K562 (cell line): Measurements from ENCODE around the gene TP53I13. TPM values are rescaled to one million over a fixed set of nuclear protein-coding genes. Genes with fewer than 3 reads are reported as not detected.

ENCODE experiments used
- CC2D1A ChIP-seq: fragments of 450-650 bp; IDR thresholded peaks from 2 replicates; pipeline ENCODE4 v1.6.1; 2017; ENCODE audit warnings: mild to moderate bottlenecking
- DPF2 ChIP-seq: fragments of 450-650 bp; IDR thresholded peaks from 2 replicates; pipeline ENCODE4 v1.6.1; 2016
- HDAC2 ChIP-seq: fragments of 450-650 bp; IDR thresholded peaks from 2 replicates; pipeline ENCODE4 v1.6.1; 2016; ENCODE audit warnings: mild to moderate bottlenecking
- MEF2A ChIP-seq: IDR thresholded peaks from 2 replicates; pipeline ENCODE4 v1.6.1; 2011; ENCODE audit warnings: low read depth, mild to moderate bottlenecking, low read length, moderate library complexity; ENCODE audit not compliant: control insufficient read depth
- MEIS2 ChIP-seq: fragments of 450-650 bp; IDR thresholded peaks from 2 replicates; pipeline ENCODE4 v1.6.1; 2014; ENCODE audit warnings: mild to moderate bottlenecking; ENCODE audit not compliant: partially characterized antibody
- MYNN ChIP-seq, 2 experiments: sonication (generic); formaldehyde crosslinking in 1 of 2; IDR thresholded peaks; 2 replicates each; pipeline versions ENCODE4 v1.5.0 to v1.6.1; 2016 to 2020; ENCODE audit warnings: antibody characterized with exemption in 1 of 2, missing genetic modification reagents in 1 of 2
- NR2C2 ChIP-seq, 2 experiments: fragments of 200-800 bp in 1 of 2; sonication (Bioruptor generic) in 1 of 2; sonication (generic) in 1 of 2; formaldehyde crosslinking in 1 of 2; IDR thresholded peaks; 2 replicates each; pipeline versions ENCODE4 v1.6.1 to v1.8.0; 2016 to 2022; ENCODE audit warnings: mild to moderate bottlenecking in 1 of 2, missing compliant biosample characterization in 1 of 2, missing genetic modification characterization in 1 of 2, missing genetic modification reagents in 1 of 2
- PTBP1 ChIP-seq: fragments of 200-400 bp; formaldehyde crosslinking; IDR thresholded peaks from 2 replicates; pipeline ENCODE4 v1.6.1; 2017; ENCODE audit warnings: low read depth, low read length
- PURB ChIP-seq: sonication (generic); formaldehyde crosslinking; IDR thresholded peaks from 2 replicates; pipeline ENCODE4 v1.9.0; 2021; ENCODE audit warnings: low read depth, mild to moderate bottlenecking, missing genetic modification reagents
- STAG1 ChIP-seq: sonication (generic); formaldehyde crosslinking; IDR thresholded peaks from 2 replicates; pipeline ENCODE4 v1.5.0; 2020; ENCODE audit warnings: missing genetic modification reagents, borderline replicate concordance
- XRCC4 ChIP-seq: IDR thresholded peaks from one replicate; pipeline ENCODE4 v1.6.1; 2011; ENCODE audit not compliant: insufficient read depth, insufficient read length; ENCODE audit errors: extremely low read depth
- ZBTB1 ChIP-seq: sonication (generic); formaldehyde crosslinking; IDR thresholded peaks from 2 replicates; pipeline ENCODE4 v1.8.1; 2023; ENCODE audit warnings: missing genetic modification reagents, low read depth, mild to moderate bottlenecking, borderline replicate concordance
- ZFP1 ChIP-seq: fragments of 450-650 bp; formaldehyde crosslinking; IDR thresholded peaks from 2 replicates; pipeline ENCODE4 v1.4.0; 2020; ENCODE audit warnings: mild to moderate bottlenecking, mixed read lengths
- ZKSCAN3 ChIP-seq: fragments of 250-450 bp; sonication (Bioruptor Pico); IDR thresholded peaks from 2 replicates; pipeline ENCODE4 v1.4.0; 2020
- ZNF75A ChIP-seq: fragments of 450-650 bp; formaldehyde crosslinking; IDR thresholded peaks from 2 replicates; pipeline ENCODE4 v1.4.0; 2020; ENCODE audit warnings: mild to moderate bottlenecking
- polyA plus RNA-seq, 8 experiments: library from polyadenylated mRNA; depleted of rRNA in 4 of 8; stranded (reverse) in 5 of 8; unstranded in 3 of 8; fragments of >200 nt; fragmentation: Nextera tagmentation in 2 of 8; fragmentation: Illumina TruSeq in 1 of 8; extraction: Ambion mirVana in 2 of 8; extraction: Trizol in 1 of 8; gene quantifications; 2 replicates each; pipeline versions ENCODE4 v1.2.1 to v1.2.3, GENCODE V29; 2011 to 2014; ENCODE audit warnings: inconsistent platforms in 1 of 8, missing spikeins in 1 of 8
- total RNA-seq, 7 experiments: library from RNA; depleted of rRNA in 6 of 7; stranded (reverse); fragments of >200 nt in 6 of 7; fragmentation: Illumina TruSeq in 2 of 7; extraction: Trizol in 2 of 7; gene quantifications; 2 replicates each; pipeline versions ENCODE4 v1.2.1 to v1.2.3, GENCODE V29; 2011 to 2021; ENCODE audit warnings: low replicate concordance in 1 of 7
- TF ChIP-seq, protein P1 (sequence below): fragments of 450-650 bp; conservative IDR thresholded peaks from 2 replicates; pipeline ENCODE4 v1.6.1; 2016; ENCODE audit warnings: missing genetic modification characterization, low read depth, mild to moderate bottlenecking, missing compliant biosample characterization, moderate library complexity
- TF ChIP-seq, protein P2 (sequence below): sonication (generic); formaldehyde crosslinking; IDR thresholded peaks from 2 replicates; pipeline ENCODE4 v1.8.0; 2022; ENCODE audit warnings: missing genetic modification reagents, mild to moderate bottlenecking, moderate library complexity, borderline replicate concordance
- TF ChIP-seq, protein P3 (sequence below): sonication (generic); formaldehyde crosslinking; IDR thresholded peaks from 2 replicates; pipeline ENCODE4 v1.8.0; 2022; ENCODE audit warnings: mild to moderate bottlenecking, low read depth, missing genetic modification reagents
- TF ChIP-seq, protein P4 (sequence below): sonication (generic); formaldehyde crosslinking; IDR thresholded peaks from 2 replicates; pipeline ENCODE4 v1.8.1; 2023; ENCODE audit warnings: mild to moderate bottlenecking, missing genetic modification reagents
- TF ChIP-seq, protein P5 (sequence below): IDR thresholded peaks from 2 replicates; pipeline ENCODE4 v1.6.1; 2016; ENCODE audit warnings: missing genetic modification characterization, missing compliant biosample characterization

TP53I13 gene
- total and polyA plus RNA-seq, 9 of the 15 experiments (the other 6 are each of a cell fraction or from before 2014, with no cell fraction given): 0.08 to 28.3 (median 9.1) TPM

DNA sequence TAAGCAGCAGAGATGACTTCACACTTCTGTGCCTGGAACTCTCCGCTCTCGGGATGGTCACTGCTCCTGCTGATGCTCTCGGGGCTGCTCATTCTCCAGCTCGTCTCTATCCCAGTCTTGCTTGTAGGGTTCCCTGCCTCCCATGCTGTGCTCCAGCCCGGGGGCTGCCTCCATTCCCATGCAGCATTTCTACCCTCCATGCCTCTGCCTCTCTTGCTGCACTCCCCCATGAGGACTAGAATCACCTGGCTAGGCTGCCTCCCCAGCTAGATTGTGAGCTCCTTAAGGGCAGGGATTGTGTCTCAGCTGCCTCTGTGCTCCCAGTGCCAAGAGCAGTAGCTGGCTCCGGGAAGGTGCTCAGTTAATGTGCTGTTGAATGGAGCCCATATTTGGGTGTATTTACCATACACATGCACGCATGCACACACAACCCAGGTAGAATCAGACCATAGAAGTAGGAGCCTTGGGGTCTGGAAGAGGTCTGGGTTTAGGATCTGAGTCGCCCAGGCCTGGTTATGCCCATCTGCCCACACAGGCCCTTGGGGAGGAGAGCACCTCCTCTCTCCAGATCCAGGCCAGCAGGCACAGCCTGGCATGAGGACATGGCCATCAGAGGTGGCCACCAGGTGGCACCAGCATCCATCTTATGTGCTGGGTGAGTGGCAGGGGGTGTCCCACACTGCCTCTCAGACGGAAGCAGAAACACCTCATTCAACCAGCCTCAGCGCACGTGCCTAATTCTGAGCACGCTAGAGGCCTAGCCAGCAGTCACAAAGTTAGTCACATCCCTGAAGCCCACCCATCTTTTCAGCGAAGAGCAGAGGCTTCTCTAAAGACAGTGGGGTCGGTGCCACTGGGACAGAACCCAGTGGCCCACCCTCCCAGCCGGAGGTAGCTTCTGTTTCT, 11.6 kb downstream of the TP53I13 start (continued):
- TF ChIP-seq, protein P1, sequence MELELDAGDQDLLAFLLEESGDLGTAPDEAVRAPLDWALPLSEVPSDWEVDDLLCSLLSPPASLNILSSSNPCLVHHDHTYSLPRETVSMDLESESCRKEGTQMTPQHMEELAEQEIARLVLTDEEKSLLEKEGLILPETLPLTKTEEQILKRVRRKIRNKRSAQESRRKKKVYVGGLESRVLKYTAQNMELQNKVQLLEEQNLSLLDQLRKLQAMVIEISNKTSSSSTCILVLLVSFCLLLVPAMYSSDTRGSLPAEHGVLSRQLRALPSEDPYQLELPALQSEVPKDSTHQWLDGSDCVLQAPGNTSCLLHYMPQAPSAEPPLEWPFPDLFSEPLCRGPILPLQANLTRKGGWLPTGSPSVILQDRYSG (tag): no peak
- TF ChIP-seq STAG1 (CRISPR knock-in tag) (peak; percentile 65; the same call in 1 of the 2 replicates), MEF2A (no peak), MYNN (IDR thresholded peaks at IDR 0.05) (peak; percentile 44; the same call in 1 of the 2 replicates), MYNN (CRISPR knock-in tag; IDR thresholded peaks at IDR 0.05) (no peak), ZFP1 (CRISPR knock-in tag) (no peak), CC2D1A (0 out of 2 replicates have a peak, but pooled peaks have one; percentile 32), PURB (CRISPR knock-in tag) (no peak), PTBP1 (no peak), DPF2 (no peak), ZBTB1 (CRISPR knock-in tag) (no peak), ZKSCAN3 (CRISPR knock-in tag) (no peak), XRCC4 (no peak), ZNF75A (no peak), HDAC2 (no peak), NR2C2 (CRISPR knock-in tag; IDR thresholded peaks at IDR 0.05) (no peak), NR2C2 (tag; IDR thresholded peaks at IDR 0.05) (no peak), MEIS2 (peak; percentile 57)
- TF ChIP-seq, protein P2, sequence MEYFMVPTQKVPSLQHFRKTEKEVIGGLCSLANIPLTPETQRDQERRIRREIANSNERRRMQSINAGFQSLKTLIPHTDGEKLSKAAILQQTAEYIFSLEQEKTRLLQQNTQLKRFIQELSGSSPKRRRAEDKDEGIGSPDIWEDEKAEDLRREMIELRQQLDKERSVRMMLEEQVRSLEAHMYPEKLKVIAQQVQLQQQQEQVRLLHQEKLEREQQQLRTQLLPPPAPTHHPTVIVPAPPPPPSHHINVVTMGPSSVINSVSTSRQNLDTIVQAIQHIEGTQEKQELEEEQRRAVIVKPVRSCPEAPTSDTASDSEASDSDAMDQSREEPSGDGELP (CRISPR knock-in tag): no peak
- TF ChIP-seq, protein P3, sequence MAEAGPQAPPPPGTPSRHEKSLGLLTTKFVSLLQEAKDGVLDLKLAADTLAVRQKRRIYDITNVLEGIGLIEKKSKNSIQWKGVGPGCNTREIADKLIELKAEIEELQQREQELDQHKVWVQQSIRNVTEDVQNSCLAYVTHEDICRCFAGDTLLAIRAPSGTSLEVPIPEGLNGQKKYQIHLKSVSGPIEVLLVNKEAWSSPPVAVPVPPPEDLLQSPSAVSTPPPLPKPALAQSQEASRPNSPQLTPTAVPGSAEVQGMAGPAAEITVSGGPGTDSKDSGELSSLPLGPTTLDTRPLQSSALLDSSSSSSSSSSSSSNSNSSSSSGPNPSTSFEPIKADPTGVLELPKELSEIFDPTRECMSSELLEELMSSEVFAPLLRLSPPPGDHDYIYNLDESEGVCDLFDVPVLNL (CRISPR knock-in tag): no peak
- TF ChIP-seq, protein P4, sequence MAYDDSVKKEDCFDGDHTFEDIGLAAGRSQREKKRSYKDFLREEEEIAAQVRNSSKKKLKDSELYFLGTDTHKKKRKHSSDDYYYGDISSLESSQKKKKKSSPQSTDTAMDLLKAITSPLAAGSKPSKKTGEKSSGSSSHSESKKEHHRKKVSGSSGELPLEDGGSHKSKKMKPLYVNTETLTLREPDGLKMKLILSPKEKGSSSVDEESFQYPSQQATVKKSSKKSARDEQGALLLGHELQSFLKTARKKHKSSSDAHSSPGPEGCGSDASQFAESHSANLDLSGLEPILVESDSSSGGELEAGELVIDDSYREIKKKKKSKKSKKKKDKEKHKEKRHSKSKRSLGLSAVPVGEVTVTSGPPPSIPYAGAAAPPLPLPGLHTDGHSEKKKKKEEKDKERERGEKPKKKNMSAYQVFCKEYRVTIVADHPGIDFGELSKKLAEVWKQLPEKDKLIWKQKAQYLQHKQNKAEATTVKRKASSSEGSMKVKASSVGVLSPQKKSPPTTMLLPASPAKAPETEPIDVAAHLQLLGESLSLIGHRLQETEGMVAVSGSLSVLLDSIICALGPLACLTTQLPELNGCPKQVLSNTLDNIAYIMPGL: no peak
- TF ChIP-seq, protein P5, sequence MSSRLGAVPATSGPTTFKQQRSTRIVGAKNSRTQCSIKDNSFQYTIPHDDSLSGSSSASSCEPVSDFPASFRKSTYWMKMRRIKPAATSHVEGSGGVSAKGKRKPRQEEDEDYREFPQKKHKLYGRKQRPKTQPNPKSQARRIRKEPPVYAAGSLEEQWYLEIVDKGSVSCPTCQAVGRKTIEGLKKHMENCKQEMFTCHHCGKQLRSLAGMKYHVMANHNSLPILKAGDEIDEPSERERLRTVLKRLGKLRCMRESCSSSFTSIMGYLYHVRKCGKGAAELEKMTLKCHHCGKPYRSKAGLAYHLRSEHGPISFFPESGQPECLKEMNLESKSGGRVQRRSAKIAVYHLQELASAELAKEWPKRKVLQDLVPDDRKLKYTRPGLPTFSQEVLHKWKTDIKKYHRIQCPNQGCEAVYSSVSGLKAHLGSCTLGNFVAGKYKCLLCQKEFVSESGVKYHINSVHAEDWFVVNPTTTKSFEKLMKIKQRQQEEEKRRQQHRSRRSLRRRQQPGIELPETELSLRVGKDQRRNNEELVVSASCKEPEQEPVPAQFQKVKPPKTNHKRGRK (tag): no peak
